GM18861 (cell line): ENCODE measurements around the gene TBX2.

Experiments
- ATAC-seq: cut with Tn5 transposase; IDR thresholded peaks from one replicate; pipeline ENCODE4 v1.9.1; 2021; ENCODE audit not compliant: unreplicated experiment

The TBX2 gene

DNA sequence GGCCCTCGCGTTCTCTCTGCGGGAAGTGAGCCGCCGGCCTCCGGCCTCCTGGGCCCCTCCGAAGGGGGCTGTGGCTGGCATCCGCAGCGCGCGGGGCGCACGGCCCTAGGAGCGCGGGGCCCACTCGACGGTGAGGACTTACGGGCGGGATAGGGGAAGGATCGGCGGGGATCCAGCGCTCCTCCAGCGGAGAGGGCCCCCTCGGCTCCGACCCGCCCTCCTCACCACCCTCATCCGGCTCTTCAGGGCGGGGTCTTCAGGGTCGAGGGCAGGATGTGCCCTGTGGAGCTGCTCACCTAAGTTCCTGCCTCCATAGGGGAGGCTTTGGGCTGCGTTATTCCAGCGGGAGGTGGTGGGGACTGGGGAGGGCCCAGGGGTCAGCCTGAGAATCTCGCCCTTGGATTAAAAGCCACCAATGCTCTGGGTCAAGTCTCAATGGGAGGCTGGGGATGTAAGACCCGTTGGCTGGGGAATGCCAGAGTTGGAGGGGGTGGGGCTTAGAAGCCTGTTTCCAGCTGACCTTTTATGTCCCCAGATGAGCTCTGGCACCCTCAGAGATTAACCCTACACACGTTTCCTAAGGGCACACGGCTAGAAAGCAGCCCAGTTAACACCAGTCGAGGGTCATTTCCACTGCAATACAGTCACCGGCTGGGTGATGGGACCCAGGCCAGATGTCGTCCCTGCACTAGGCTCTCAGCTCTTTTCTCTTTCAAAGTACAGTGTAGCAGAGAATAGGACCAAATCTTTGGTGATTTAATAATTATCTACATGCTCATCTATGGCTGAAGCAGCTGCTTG, 13.4 kb downstream of the TBX2 start:
- no peak for ATAC-seq

GRCh38 chr17:61413661-61414126, 14.1 kb downstream of the TBX2 start:
- no peak for ATAC-seq

DNA sequence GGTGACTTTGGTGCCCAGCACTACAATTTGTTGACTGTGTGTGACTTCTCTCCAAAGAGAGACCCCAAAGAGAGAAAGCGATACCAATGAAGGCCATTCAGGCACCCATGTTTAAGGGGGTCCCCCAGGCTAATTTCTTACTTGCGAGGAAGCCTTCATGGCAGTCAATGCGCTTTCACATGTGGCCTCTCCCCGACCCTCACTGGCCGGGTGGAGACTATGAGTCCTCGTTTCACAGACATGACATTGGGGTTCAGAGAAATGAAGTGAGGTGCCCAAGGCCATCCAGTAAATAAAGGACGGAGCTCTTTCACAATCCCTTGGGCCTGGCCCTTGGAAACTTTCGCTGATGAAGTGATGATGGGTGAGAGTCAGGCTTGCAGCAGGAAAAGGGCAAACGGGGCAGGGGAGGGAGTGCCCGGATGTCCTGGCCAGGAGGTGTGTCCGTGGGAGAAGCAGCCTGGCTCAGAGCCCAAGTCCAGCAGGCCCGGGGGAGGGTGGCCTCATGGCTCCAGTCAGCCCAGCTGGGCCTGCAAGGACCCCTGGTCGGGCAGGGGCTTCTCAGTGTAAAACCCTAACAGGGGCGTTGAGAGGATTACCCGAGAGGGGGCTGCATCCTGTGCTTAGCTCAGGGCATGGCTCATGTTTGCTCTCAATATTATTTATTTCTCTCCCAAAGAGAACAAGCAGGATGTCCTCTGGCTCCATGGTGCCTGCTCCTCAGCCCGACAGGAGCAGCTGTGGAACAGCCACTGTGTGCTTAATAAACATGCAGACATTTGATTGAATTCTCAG, 14.7 kb downstream of the TBX2 start:
- ATAC-seq: no peak

DNA sequence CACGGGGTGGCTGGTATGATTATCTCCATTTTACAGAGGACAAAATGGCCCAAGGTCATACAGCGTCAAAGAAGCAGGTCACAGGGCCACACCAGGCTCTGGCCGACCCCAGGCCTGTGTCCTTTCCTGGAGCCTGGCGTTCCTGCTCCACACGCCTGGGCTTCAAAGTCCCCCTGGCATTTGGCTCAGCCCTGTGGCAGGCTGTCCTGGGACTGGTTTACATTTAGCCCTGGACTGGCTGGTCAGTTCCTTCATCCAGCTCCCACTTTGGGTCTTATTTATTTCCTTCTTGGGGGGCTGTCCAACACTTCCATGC, 15.3 kb downstream of the TBX2 start:
- ATAC-seq: no peak

- no peak for ATAC-seq
Observed at GRCh38 chr17:61415374-61416210, 15.9 kb downstream of the TBX2 start.

- no peak for ATAC-seq
Observed at GRCh38 chr17:61416211-61416539, 16.5 kb downstream of the TBX2 start.

DNA sequence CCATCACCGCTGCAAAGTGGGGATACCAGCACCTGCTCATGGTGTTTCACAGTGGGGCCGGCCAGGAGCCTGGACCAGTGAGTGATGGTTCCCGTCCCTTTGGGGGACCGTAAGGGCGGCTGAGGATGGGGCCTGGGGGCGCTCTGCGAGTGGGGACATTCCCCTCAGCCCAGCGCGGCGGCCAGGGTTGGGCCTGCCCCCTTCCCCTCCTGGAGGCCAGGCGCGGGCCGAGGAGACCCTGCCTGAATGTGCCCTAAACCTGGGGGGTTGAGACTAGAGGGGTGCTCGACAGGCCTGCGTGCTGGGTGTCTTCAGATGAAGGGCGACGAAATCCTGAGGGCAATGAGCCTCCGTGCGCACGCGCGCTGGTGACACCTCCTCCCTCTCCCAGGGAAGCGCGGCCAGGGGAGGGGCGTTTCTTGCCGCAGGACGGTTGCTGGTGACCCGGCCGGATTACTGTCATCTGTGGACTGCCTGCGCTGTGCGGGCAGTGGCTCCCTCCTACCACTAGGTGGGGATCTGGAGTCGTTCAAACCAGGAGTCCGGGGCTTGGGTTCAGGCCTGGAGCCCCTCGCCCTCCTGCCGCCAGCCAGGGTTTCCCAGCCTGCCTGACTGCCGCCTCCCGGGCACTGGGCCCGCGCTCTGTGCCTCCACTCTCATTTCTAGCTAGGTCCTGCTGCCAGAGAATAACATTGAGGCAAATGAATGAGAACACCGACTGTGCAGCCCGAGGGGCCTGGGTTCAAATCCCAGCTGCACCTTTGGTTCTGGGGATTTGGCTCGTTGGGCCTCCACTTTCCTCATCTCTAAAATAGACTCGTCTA, 17.1 kb downstream of the TBX2 start:
- ATAC-seq: no peak

GRCh38 chr17:61418449-61418848, 18.8 kb downstream of the TBX2 start:
- no peak for ATAC-seq

- no peak for ATAC-seq
Observed at GRCh38 chr17:61419496-61420046, 19.9 kb downstream of the TBX2 start.

DNA sequence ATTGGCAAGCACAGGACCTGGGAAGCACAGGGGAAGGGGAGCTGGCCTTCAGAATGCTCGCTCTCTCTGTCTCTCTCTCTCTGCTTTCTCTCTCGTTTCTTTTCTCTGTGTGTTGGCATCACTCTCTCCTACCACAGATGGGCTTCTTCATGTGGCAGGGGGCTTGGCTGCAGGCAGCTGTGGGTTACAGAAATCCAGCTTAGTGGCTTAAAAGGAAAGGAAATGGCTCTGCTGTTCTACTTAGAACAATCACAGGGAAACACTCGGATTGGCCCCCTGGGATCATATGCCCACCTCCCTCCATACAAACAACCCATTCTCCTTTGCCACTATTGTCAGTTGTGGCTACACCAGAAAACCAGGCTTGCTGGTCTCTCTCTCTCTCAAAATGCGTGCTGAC, 20.4 kb downstream of the TBX2 start:
- no peak for ATAC-seq

DNA sequence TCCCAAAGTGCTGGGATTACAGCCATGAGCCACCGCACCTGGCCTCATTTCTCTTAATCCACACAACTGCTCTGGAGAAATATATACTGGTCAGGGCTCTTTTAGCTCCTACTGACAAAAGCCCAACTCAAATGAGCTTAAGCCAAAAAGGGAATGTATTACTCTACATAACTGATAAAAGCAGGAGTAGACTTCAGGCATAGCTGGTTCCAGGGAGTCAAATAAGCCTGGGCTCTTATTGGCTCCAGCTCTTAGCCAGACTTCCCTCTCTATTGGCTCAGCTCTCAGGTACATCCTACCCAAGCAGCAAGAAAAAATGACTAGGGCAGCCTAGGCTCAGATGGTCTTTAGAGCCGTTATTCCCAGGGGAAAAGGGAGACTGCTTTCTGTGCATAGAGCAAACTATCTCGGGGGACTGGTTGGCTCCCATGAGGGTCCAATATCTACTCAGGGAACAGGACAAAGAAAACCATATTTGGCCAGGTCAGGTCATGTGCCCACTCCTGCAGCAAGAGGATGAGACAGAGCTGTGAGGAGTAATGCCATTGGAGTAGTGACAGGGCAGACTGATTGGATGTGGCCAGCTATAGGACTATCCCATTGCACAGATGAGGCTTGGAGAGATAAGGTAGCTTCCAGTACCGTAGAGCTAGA, 21.2 kb downstream of the TBX2 start:
- ATAC-seq: no peak

- ATAC-seq: no peak
Observed at GRCh38 chr17:61421460-61421859, 21.8 kb downstream of the TBX2 start.

- no peak for ATAC-seq
Observed at GRCh38 chr17:61422116-61422799, 22.6 kb downstream of the TBX2 start.

DNA sequence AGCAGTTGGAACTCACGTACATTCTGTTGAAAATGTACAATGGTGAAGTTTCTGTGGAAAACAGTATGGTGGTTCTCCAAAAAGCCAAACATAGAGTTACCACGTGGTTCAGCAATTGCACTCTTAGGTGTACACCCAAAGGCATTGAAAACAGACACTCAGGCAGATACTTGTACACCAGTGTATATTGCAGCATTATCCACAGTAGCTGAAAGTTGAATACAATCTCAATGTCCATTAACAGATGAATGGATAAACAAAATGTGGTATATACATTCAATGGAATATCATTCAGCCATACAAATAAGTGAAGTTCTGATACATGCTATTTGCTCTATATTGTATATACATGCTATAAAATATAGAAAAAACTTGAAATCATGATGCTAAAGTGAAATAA, 23.2 kb downstream of the TBX2 start:
- ATAC-seq: no peak

GRCh38 chr17:61423967-61424649, 24.5 kb downstream of the TBX2 start:
- ATAC-seq: no peak

GRCh38 chr17:61425682-61426481, 26.2 kb downstream of the TBX2 start:
- ATAC-seq: no peak

DNA sequence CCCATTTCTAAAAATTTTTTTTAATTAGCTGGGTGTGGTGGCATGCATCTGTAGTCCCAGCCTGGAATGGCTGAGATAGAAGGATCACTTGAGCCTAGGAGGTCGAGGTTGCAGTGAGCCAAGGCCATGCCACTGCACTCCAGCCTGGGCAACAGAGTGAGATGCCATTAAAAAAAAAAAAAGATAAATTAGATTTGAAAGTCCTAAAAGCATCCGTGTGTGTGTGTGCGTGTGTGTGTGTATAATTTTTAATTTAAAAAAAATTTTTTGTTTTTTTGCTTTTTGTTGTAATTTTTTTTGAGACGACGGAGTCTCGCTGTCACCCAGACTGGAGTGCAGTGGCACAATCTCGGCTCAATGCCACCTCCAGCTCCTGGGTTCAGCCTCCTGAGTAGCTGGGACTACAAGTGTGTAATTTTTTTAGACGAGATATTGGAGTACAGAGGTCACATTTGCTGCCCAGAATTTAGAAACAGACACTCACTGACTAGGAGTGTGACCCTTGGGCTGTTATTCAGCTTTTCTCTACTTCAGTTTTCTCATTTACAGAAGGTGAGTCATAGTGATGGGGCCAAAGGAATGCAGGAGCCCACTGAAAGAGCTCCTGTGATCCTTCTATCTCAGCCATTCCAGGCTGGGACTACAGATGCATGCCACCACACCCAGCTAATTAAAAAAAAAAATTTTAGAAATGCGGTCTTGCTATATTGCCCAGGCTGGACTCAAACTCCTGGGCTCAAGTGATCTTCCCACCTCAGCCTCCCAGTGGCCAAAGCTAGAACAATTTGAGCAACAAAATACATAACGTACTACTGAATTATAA, 27.1 kb downstream of the TBX2 start:
- no peak for ATAC-seq
